Activated naive CD8-positive, alpha-beta T cell (primary cell): Measurements from ENCODE around the gene RASA3.
"Not testable (repeated sequence)": the region's sequence is repeated elsewhere in the genome, so short reads cannot be mapped to it uniquely, and the experiment has no call there.

Experiments used
- H3K27ac Mint-ChIP-seq: one replicate; pipeline ENCODE4 v1.8.0; 2021; ENCODE audit warnings: mixed read lengths
- H3K27me3 Mint-ChIP-seq: one replicate; pipeline ENCODE4 v1.8.0; 2021; ENCODE audit warnings: mixed read lengths
- H3K36me3 Mint-ChIP-seq: one replicate; pipeline ENCODE4 v1.8.0; 2021; ENCODE audit warnings: mixed read lengths
- H3K4me1 Mint-ChIP-seq: one replicate; pipeline ENCODE4 v1.8.0; 2021; ENCODE audit warnings: low read depth, mixed read lengths
- H3K4me3 Mint-ChIP-seq: one replicate; pipeline ENCODE4 v1.8.0; 2021; ENCODE audit warnings: mild to moderate bottlenecking, mixed read lengths
- H3K9me3 Mint-ChIP-seq: one replicate; pipeline ENCODE4 v1.8.0; 2021; ENCODE audit warnings: low read depth, mixed read lengths

RASA3 gene

GRCh38 chr13:114119196-114119595, 13.2 kb downstream of the RASA3 start:
- peaks cover 74% of the 10 kb centered on the region for H3K4me1 Mint-ChIP-seq
- no peaks in the 10 kb centered on the region for H3K9me3 Mint-ChIP-seq
- no peaks in the 10 kb centered on the region for H3K27me3 Mint-ChIP-seq
- H3K27ac Mint-ChIP-seq: peak overlapping the region; percentile 84
- H3K4me3 Mint-ChIP-seq: peak overlapping the region; percentile 61
- peaks cover 7% of the 10 kb centered on the region for H3K36me3 Mint-ChIP-seq

DNA sequence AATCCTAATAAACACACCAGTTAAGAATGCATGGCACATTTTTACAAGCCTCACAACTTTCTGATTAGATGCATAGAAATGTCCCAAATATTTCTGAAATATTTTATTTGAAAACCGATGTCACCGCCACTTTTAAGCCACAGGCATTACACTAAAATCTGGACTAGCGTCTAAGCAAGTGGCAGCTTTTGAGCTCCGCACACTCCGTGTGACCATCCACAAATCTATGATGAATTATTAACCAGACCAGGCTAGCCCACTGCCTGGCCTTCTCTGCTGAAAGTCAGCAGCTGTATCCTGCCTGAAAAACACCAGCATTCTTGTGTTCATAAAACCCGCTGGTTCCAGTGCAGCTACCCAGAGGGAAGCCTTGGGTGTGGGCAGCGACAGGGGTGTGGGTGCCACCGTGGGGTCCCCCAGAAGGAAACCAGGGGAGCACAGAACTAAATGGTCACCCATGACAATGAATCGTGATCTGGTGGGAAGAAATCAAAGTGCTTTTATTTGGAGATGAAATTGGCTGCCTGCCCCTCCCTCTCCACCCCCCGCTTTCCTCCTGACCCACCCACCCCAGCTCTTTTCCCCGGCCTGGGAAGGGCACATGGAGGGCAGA, 13.8 kb downstream of the RASA3 start:
- Mint-ChIP-seq H3K4me1 (peaks cover 72% of the 10 kb centered on the region), H3K9me3 (no peaks in the 10 kb centered on the region), H3K36me3 (peaks cover 7% of the 10 kb centered on the region), H3K27ac (peak overlapping the region; percentile 84), H3K4me3 (peak overlapping the region; percentile 61), H3K27me3 (no peaks in the 10 kb centered on the region)

- H3K27ac Mint-ChIP-seq: peak overlapping the region; percentile 84
- H3K4me3 Mint-ChIP-seq: peak overlapping the region; percentile 61
Measured at GRCh38 chr13:114118086-114118485, 14.3 kb downstream of the RASA3 start.

DNA sequence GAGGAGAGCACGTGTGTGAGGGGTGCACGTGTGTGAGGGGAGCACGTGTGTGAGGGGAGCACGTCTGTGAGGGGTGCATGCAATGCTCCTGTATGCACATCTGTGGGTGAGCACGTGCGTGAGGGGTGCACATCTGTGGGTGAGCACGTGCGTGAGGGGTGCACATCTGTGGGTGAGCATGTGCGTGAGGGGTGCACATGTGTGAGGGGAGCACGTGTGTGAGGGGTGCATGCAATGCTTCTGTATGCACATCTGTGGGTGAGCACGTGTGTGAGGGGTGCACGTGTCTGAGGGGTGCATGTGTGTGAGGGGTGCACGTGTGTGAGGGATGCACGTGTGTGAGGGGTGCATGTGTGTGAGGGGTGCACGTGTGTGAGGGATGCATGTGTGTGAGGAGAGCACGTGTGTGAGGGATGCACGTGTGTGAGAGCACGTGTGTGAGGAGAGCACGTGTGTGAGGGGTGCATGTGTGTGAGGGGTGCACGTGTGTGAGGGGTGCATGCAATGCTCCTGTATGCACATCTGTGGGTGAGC, 15.0 kb downstream of the RASA3 start:
- not testable (repeated sequence) for H3K36me3 Mint-ChIP-seq, H3K27me3 Mint-ChIP-seq, H3K9me3 Mint-ChIP-seq
- H3K4me1 Mint-ChIP-seq: peaks cover 70% of the 10 kb centered on the region
- H3K4me3 Mint-ChIP-seq: peak overlapping the region; percentile 61
- H3K27ac Mint-ChIP-seq: peak overlapping the region; percentile 84

More at GRCh38 chr13:114118086-114118485, 14.3 kb downstream of the RASA3 start:
- Mint-ChIP-seq H3K9me3 (no peaks in the 10 kb centered on the region), H3K36me3 (peaks cover 5% of the 10 kb centered on the region), H3K4me1 (peaks cover 70% of the 10 kb centered on the region), H3K27me3 (no peaks in the 10 kb centered on the region)

DNA sequence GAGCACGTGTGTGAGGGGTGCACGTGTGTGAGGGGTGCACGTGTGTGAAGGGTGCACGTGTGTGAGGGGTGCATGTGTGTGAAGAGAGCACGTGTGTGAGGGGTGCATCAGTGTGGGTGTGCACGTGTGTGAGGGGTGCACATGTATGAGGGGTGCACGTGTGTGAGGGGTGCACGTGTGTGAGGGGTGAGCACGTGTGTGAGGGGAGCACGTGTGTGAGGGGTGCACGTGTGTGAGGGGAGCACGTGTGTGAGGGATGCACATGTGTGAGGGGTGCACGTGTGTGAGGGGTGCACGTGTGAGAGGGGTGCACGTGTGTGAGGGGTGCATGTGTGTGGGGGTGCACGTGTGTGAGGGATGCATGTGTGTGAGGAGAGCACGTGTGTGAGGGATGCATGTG, 15.7 kb downstream of the RASA3 start:
- Mint-ChIP-seq H3K27me3 (no peaks in the 10 kb centered on the region), H3K9me3 (no peaks in the 10 kb centered on the region), H3K4me3 (no peak overlapping the region), H3K4me1 (peaks cover 73% of the 10 kb centered on the region), H3K27ac (no peak overlapping the region), H3K36me3 (peaks cover 4% of the 10 kb centered on the region)

GRCh38 chr13:114115796-114116195, 16.6 kb downstream of the RASA3 start:
- Mint-ChIP-seq H3K9me3 (no peaks in the 10 kb centered on the region), H3K27me3 (no peaks in the 10 kb centered on the region)

DNA sequence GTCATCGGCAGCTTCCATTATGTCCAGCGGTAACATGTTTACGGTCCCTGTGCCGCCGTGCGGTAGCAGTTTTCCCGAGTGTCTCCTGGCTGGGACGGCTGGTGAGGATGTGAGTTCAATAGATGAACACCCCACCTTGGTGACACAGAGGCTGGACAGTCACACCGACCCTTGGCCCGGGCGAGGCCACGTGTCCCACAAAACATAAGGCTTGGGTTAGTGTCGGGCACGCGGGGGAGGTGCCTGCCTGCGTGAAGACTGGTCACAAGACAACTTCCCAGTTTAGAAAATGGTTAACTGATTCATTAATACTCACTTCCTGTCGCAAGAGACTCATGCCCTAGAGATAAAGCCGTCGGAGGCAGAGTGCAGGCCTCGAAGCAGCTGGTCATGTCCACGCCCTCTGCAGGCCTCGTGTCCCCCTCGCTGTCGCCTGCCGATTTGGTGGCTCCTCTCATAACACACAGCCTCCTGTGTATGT, 17.2 kb downstream of the RASA3 start:
- peaks cover 70% of the 10 kb centered on the region for H3K4me1 Mint-ChIP-seq
- peak overlapping the region; percentile 65 for H3K4me3 Mint-ChIP-seq
- H3K36me3 Mint-ChIP-seq: peaks cover 4% of the 10 kb centered on the region
- no peaks in the 10 kb centered on the region for H3K27me3 Mint-ChIP-seq
- H3K9me3 Mint-ChIP-seq: no peaks in the 10 kb centered on the region
- peak overlapping the region; percentile 91 for H3K27ac Mint-ChIP-seq

More at GRCh38 chr13:114115796-114116195, 16.6 kb downstream of the RASA3 start:
- H3K36me3 Mint-ChIP-seq: peaks cover 4% of the 10 kb centered on the region
- peak overlapping the region; percentile 91 for H3K27ac Mint-ChIP-seq
- H3K4me1 Mint-ChIP-seq: peaks cover 69% of the 10 kb centered on the region
- no peak overlapping the region for H3K4me3 Mint-ChIP-seq

DNA sequence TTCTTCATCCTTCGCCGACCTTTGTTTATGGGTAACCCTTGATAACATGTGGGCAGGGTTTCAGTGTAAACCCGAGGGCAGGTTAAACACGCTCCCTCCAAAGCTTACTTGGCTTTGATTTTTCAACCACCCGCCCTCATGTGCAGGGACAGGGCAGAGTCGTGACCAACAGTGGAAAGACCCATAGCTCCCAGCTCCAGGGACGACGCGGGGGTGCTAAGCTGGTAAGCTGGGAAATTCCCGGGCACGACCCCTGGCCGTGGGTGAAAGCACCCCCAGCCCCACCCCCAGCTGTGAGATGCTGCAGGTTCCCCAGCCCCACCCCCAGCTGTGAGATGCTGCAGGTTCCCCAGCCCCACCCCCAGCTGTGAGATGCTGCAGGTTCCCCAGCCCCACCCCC, 17.8 kb downstream of the RASA3 start:
- H3K27me3 Mint-ChIP-seq, H3K36me3 Mint-ChIP-seq, H3K9me3 Mint-ChIP-seq: not testable (repeated sequence)
- H3K4me3 Mint-ChIP-seq: peak overlapping the region; percentile 67
- peak overlapping the region; percentile 91 for H3K27ac Mint-ChIP-seq
- H3K4me1 Mint-ChIP-seq: peaks cover 75% of the 10 kb centered on the region

GRCh38 chr13:114114006-114114640, 18.3 kb downstream of the RASA3 start:
- H3K36me3 Mint-ChIP-seq: peaks cover 4% of the 10 kb centered on the region
- H3K27ac Mint-ChIP-seq: peak overlapping the region; percentile 91
- peaks cover 77% of the 10 kb centered on the region for H3K4me1 Mint-ChIP-seq
- H3K9me3 Mint-ChIP-seq: no peaks in the 10 kb centered on the region
- H3K4me3 Mint-ChIP-seq: peak overlapping the region; percentile 67
- no peaks in the 10 kb centered on the region for H3K27me3 Mint-ChIP-seq

DNA sequence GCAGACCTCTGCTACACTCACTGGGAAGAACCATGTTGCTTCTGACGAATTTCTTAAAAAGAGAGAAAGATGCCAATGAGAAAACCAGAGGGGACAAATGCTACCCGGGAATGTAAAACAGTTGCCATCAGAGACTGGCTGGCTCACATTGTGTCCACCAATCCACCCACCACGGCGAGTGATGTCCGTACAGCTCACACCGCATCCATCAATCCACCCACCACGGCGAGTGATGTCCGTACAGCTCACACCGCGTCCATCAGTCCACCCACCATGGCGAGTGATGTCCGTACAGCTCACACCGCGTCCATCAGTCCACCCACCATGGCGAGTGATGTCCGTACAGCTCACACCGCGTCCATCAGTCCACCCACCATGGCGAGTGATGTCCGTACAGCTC, 19.0 kb downstream of the RASA3 start:
- not testable (repeated sequence) for H3K36me3 Mint-ChIP-seq, H3K4me3 Mint-ChIP-seq, H3K9me3 Mint-ChIP-seq, H3K27me3 Mint-ChIP-seq
- peaks cover 77% of the 10 kb centered on the region for H3K4me1 Mint-ChIP-seq
- H3K27ac Mint-ChIP-seq: peak overlapping the region; percentile 90

GRCh38 chr13:114112826-114113322, 19.5 kb downstream of the RASA3 start:
- Mint-ChIP-seq H3K4me1 (peaks cover 77% of the 10 kb centered on the region), H3K27me3 (no peaks in the 10 kb centered on the region), H3K4me3 (no peak overlapping the region), H3K27ac (peak overlapping the region; percentile 90), H3K36me3 (peaks cover 4% of the 10 kb centered on the region), H3K9me3 (no peaks in the 10 kb centered on the region)

GRCh38 chr13:114112231-114112825, 20.1 kb downstream of the RASA3 start:
- H3K36me3 Mint-ChIP-seq: peaks cover 4% of the 10 kb centered on the region
- H3K4me3 Mint-ChIP-seq: no peak overlapping the region
- H3K4me1 Mint-ChIP-seq: peaks cover 74% of the 10 kb centered on the region
- no peaks in the 10 kb centered on the region for H3K9me3 Mint-ChIP-seq
- H3K27me3 Mint-ChIP-seq: no peaks in the 10 kb centered on the region
- peak overlapping the region; percentile 80 for H3K27ac Mint-ChIP-seq

- Mint-ChIP-seq H3K4me3 (peak overlapping the region; percentile 52), H3K36me3 (peaks cover 4% of the 10 kb centered on the region), H3K4me1 (peaks cover 79% of the 10 kb centered on the region)
Measured at GRCh38 chr13:114111577-114111976, 20.8 kb downstream of the RASA3 start.

GRCh38 chr13:114110830-114111189, 21.6 kb downstream of the RASA3 start:
- H3K9me3 Mint-ChIP-seq, H3K27me3 Mint-ChIP-seq, H3K36me3 Mint-ChIP-seq: not testable (repeated sequence)
- peak overlapping the region; percentile 96 for H3K27ac Mint-ChIP-seq
- peaks cover 80% of the 10 kb centered on the region for H3K4me1 Mint-ChIP-seq
- peak overlapping the region; percentile 87 for H3K4me3 Mint-ChIP-seq

More at GRCh38 chr13:114111577-114111976, 20.8 kb downstream of the RASA3 start:
- peak overlapping the region; percentile 80 for H3K27ac Mint-ChIP-seq
- H3K9me3 Mint-ChIP-seq: no peaks in the 10 kb centered on the region
- no peaks in the 10 kb centered on the region for H3K27me3 Mint-ChIP-seq
